ENCODE data around the gene IL31RA.

DNA sequence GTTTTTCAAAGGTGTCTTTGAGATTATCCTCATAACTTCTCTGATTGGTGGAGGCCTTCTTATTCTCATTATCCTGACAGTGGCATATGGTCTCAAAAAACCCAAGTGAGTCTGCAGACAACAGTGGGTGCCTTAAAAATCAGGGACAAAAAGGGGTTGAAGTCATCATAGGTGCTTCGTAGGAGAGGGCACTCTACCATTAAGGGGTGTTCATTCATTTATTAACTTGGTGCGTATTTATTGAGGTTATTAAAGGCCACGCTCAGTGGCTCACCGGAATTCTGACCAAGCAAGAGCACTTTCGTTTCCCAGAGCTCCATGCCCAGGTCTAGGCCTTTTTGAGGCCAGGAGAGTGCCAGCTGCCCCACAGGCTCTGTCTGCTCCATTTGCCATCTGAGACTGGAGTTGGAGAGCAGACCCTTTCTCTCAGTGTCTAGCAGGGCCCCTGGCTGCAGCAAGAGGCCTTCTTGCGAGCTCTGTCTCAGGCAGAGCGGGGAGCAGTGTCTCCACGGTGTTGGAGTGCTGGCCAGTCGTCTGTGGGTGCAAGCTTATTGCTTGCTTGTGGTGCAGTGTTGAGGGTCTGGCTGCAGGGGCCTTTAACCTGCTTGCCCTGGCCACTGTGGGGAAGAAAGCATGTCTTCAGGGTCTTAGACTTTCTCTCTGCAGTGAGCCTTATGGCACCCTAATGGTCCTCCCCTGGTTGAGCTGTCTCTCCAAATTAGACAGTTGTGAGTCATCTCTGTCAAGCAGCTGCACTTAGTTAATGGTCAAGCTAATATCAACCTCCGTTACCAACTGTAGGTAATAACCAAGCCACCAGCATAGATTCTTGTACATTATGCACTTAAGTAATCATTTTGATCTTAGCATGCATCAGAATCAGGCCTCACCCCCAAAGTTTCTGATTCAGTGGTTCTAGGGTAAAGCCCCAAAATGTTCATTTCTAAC lies 62.6 kb downstream of the IL31RA start:
- TF ChIP-seq CTCF (IDR thresholded peaks at IDR 0.05) (no peak), POLR2A (IDR thresholded peaks at IDR 0.05) (no peak)

Measured in uterus (tissue), 2 donors.